Measurements from ENCODE around the gene CPM.

- TF ChIP-seq, protein P1, sequence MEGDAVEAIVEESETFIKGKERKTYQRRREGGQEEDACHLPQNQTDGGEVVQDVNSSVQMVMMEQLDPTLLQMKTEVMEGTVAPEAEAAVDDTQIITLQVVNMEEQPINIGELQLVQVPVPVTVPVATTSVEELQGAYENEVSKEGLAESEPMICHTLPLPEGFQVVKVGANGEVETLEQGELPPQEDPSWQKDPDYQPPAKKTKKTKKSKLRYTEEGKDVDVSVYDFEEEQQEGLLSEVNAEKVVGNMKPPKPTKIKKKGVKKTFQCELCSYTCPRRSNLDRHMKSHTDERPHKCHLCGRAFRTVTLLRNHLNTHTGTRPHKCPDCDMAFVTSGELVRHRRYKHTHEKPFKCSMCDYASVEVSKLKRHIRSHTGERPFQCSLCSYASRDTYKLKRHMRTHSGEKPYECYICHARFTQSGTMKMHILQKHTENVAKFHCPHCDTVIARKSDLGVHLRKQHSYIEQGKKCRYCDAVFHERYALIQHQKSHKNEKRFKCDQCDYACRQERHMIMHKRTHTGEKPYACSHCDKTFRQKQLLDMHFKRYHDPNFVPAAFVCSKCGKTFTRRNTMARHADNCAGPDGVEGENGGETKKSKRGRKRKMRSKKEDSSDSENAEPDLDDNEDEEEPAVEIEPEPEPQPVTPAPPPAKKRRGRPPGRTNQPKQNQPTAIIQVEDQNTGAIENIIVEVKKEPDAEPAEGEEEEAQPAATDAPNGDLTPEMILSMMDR (conservative IDR thresholded peaks at IDR 0.05; ENCODE audit: low read length): no peak
- no peak for TF ChIP-seq EZH2phosphoT487 (IDR thresholded peaks at IDR 0.05; ENCODE audit: borderline replicate concordance, low read depth, low read length)
Measured at GRCh38 chr12:68866950-68867349, 66.0 kb downstream of the CPM start.
